ENCODE results near the gene EPHA2.

DNA sequence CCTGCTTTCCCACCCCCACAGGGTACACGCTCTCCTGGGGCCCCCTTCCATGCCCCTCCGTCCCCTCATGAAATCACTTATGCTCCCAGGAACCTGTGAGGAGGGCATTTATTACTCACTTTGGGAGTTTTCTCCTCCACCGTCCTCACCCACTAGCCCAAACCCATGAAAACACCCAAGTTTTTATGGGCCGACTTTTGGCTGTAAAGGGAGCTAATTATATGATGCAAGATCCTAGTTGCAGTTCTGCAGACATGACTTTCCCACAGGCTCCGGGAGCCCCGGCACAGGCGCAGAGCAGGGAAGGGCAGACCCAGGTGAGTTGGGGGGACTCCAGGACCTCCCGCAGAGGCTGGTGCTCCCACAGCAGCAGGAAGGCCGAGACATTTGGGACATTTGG lies 29.7 kb downstream of the EPHA2 start:
- TF ChIP-seq ESRRG (CRISPR knock-in tag; IDR thresholded peaks at IDR 0.05) (no peak), CSDC2 (CRISPR knock-in tag; IDR thresholded peaks at IDR 0.05) (no peak), RARB (CRISPR knock-in tag; IDR thresholded peaks at IDR 0.05) (no peak), ZFP3 (CRISPR knock-in tag; IDR thresholded peaks at IDR 0.05) (no peak)
- TF ChIP-seq, protein P1, sequence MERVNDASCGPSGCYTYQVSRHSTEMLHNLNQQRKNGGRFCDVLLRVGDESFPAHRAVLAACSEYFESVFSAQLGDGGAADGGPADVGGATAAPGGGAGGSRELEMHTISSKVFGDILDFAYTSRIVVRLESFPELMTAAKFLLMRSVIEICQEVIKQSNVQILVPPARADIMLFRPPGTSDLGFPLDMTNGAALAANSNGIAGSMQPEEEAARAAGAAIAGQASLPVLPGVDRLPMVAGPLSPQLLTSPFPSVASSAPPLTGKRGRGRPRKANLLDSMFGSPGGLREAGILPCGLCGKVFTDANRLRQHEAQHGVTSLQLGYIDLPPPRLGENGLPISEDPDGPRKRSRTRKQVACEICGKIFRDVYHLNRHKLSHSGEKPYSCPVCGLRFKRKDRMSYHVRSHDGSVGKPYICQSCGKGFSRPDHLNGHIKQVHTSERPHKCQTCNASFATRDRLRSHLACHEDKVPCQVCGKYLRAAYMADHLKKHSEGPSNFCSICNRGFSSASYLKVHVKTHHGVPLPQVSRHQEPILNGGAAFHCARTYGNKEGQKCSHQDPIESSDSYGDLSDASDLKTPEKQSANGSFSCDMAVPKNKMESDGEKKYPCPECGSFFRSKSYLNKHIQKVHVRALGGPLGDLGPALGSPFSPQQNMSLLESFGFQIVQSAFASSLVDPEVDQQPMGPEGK (CRISPR knock-in tag; IDR thresholded peaks at IDR 0.05; ENCODE audit: borderline replicate concordance), result no peak
- TF ChIP-seq, protein P2, sequence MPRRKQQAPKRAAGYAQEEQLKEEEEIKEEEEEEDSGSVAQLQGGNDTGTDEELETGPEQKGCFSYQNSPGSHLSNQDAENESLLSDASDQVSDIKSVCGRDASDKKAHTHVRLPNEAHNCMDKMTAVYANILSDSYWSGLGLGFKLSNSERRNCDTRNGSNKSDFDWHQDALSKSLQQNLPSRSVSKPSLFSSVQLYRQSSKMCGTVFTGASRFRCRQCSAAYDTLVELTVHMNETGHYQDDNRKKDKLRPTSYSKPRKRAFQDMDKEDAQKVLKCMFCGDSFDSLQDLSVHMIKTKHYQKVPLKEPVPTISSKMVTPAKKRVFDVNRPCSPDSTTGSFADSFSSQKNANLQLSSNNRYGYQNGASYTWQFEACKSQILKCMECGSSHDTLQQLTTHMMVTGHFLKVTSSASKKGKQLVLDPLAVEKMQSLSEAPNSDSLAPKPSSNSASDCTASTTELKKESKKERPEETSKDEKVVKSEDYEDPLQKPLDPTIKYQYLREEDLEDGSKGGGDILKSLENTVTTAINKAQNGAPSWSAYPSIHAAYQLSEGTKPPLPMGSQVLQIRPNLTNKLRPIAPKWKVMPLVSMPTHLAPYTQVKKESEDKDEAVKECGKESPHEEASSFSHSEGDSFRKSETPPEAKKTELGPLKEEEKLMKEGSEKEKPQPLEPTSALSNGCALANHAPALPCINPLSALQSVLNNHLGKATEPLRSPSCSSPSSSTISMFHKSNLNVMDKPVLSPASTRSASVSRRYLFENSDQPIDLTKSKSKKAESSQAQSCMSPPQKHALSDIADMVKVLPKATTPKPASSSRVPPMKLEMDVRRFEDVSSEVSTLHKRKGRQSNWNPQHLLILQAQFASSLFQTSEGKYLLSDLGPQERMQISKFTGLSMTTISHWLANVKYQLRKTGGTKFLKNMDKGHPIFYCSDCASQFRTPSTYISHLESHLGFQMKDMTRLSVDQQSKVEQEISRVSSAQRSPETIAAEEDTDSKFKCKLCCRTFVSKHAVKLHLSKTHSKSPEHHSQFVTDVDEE (CRISPR knock-in tag; IDR thresholded peaks at IDR 0.05), result no peak

Data from SK-N-SH treated with all-trans-retinoic acid at 6 μM for 48 hours (cell line).